ENCODE data around the gene PLK5.
"Not testable (repeated sequence)": the region's sequence is repeated elsewhere in the genome, so short reads cannot be mapped to it uniquely, and the experiment has no call there.

The PLK5 gene, protein sequence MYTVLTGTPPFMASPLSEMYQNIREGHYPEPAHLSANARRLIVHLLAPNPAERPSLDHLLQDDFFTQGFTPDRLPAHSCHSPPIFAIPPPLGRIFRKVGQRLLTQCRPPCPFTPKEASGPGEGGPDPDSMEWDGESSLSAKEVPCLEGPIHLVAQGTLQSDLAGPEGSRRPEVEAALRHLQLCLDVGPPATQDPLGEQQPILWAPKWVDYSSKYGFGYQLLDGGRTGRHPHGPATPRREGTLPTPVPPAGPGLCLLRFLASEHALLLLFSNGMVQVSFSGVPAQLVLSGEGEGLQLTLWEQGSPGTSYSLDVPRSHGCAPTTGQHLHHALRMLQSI

DNA sequence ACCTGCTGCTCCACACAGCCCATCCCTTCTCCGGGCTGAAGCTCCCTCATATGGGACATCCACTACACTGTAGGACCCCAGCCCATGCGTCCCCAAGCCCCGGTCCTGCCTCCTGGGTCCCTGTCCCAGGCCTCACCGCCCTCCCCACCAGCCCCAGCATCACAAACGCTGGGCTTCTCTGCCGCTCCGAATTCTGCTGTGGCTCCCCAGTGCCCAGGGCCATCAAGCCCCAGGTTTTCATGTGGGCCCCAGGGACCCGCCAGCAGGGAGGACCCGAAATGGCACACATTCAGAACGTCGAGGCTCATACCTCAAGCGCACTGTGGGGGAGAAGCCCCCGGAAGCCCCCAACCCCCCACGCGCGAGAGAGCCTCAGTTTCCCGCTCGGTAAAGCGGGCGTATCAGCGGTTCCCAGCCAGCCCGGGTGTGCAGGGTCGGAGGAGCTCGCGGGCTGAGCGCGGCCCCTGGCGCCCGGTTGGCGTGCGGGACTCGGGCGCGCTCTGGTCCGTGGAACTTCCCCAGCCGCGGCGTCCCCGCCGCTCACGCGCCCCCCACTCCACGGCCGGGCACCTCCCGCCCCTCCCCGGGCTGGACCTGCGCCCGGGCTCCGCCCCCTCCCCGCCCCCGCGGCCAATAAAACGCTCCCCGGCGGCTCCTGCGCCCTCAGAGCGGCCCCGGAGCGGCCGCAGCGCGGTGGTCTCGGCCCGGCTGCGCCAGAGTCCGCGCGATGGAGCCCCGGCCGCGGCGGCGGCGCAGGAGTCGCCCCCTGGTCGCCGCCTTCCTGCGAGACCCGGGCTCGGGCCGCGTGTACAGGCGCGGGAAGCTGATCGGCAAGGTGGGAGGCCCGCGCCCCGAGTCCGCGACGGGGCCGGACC lies at the start of gene PLK5:
TSS of gene PLK5 (plus strand) at position 666 of the 875 bp plus-strand sequence. CDS start 2,920 bp downstream, outside the sequence.
- DNase-seq = no peak

DNA sequence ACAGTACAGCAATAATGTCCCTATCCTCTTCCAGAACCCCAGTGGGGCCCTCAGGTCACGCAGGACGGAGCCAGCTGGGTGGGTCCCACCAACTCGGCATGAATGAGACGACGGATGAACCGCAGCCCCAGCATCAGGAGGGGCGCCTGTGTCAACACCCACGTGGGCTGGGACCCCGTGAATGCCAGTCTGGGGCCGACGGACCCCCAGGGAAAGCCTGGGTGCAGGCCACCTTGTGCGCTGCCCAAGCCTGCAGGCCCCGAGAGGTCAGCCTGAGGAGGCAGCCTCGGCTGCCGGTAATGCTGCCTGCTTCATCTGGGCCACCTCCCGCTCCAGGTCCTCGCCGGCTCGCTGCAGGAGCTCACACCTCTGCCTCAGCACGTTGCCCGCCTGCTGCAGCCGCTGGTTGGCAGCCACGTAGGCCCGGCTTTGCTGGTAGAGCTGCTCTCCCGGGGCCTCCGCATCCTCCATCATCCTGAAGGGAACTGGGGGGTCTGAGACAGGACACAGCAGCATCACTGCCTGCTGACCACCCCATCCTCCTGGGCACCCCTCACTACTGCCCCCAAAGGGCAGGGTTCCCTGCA lies 49.0 kb upstream of the PLK5 start:
- DNase-seq = no peak

DNA sequence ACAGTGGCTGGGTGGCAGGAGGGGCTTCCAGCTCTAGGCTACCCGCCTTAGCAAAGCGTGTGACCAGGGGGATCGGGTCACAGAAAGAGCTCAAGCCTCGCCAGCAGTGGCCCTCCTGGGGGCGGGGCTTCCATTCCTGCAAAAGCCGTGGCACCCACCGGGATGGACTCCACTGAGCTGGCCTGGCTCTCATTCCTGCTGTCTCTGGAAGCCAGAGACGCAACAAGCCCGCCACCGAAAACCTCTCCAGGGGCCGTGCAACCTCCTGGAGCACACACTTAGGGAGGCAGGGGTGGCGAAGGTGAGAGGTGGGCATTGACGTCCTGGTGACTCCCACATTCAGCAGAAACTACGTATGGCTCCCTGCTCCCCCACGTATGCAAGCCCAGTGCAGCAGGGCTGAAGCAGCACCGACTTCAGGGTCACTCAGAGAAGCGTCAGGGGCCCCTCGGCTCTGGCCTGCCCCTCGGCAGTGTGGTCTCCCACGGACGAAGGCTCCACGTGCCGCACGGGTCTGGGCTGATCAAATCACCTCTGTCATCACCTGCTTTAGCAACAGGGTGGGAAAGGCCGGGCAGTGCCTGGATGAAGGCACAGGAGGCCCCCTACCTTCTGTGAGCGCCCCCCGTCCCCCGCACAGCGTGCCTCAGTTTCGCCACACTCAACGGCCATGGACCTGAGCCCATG lies 48.0 kb upstream of the PLK5 start:
- no peak for DNase-seq

DNA sequence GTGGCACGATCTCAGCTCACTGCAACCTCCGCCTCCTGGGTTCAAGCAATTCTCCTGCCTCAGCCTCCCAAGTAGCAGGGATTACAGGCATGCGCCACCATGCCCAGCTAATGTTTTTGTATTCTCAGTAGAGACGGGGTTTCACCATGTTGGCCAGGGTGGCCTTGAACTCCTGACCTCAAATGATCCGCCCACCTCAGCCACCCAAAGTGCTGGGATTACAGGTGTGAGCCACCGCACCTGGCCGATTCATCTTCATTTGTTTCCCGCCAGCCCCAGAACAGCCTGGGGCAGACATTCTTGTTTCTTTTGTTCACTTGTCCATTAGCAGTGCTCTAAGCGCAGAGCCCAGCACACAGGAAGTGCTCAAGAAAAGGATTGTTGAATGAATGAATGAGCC lies 46.8 kb upstream of the PLK5 start:
- DNase-seq = not testable (repeated sequence)

DNA sequence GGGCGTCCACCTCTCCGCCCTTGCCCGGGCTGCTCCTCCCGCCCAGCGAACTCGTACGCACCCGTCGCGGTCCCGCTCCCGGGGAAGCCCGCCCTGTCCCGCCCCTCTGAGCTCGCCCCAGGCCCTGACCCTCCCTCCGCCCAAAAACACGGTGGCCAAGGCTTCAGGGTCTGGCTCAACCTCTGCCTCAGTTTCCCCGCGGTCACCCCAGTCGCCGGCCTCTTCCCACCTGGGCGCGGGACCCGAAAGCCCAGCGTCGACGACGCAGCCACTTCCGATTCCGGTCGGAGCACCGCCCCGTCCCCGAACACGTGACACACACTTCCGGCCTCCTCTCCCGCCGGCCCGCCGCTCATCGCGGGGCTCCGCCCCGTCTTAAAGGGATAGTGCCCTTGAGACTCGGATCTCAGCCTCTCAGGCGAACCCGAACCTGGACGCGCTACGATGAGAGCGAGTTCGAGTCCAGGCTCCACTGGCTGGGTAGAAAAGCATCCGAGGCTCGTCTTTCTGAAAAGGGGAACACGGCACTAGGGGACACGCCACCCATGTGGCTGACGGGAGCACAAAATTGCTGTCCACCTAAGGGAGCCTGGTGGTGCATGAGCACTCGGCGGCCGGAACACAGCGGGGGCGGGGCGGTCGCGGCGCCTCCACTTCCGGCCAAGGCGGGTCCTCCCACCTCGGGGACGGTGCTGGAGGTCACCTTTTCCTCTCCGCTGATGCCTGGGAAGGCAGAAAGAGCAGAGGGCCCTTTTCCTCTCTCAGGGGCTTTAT lies 44.8 kb upstream of the PLK5 start, which contains the start of gene C19orf25:
TSS of gene C19orf25 (minus strand) at position 282 of the 774 bp plus-strand sequence. CDS start 312 bp downstream, outside the sequence.
- DNase-seq = peak; percentile 97

DNA sequence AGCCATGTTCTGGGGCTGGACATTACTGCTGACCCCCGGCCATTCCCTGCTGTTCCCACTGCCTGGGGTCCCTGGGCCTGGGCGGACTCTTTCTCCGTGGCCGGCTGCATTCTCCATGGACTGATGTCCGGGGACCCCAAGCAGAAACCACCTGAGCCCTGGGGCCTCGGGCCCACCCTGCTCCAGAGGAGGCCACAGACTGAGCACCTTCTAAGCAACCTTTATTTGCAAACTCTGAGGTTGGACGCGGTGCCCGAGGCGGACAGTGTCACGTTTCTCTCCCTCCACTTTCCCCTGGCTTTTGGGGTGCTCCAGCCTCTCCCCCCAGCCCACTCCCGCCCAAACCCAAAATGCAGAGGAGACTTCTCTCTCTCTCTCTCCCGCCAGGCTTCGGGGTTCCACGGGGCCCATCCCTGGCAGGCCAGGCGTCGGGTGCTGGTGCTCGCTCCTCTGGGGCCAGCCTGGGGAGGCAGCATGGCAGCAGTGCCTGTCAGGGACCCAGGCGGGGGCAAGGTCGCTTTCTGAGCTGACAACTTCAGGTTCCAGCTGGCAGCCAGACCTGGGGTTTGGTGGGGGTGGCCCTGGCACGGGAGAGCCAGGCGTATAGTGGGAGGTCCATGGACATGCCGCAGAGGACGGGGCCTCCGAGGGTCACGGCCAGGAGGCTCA lies 42.5 kb upstream of the PLK5 start:
- DNase-seq = no peak

DNA sequence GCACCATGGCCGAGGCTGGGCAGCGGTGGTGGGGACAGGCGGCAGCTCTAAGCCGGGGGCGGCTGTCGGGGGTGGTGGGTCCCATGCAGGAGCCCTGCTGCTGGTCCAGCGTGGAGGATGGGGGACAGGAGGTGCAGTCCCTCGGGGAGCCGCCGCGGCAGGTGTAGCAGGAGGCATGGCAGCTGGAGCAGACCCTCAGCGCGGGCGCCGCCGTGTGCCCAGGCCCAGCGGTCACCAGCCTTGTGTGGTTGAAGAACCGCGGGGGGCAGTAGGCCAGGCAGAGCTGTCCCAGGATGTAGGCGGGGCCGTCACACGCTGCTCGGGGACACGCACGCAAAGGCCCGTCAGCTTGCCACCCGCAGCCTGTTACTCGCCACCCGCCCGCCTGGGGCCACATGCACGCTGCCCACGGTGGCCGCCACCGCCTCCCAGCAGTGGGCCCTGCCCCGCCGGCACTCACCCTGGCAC lies 42.0 kb upstream of the PLK5 start:
- no peak for DNase-seq

DNA sequence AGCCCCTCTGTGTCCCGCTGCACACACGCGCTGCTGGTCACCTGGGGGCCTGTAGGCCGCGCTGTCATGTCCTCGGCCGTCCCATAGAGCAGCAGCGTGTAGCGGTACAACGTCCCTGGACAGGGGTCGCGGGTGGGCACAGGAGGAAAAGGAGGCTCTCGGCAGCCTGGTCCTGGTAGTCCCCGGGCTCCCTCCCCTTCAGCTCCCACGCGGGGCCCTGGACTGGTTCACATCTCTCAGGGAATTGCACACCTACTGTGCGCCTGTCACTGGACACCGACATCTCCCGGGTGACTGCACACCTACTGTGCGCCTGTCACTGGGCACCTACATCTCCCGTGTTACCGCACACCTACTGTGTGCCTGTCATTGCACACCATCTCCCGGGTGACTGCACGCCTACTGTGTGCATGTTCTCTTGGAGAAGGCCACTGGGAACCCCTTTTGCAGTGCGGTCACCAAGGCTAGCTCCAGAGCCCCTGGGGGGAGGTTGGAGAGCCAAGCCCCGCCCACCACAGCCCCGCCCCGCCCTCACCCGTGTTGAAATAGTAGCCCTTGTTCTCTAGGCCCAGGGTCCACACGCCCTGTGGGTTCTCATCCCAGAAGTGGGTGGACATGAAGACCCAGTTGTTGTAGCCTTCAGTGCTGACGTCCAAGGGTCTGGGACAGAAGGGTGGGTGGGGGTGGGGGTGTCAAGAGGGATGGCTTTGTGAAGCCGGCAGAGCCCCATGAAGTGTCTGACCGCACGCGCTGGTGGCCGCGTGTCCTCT lies 41.3 kb upstream of the PLK5 start:
- DNase-seq = no peak

DNA sequence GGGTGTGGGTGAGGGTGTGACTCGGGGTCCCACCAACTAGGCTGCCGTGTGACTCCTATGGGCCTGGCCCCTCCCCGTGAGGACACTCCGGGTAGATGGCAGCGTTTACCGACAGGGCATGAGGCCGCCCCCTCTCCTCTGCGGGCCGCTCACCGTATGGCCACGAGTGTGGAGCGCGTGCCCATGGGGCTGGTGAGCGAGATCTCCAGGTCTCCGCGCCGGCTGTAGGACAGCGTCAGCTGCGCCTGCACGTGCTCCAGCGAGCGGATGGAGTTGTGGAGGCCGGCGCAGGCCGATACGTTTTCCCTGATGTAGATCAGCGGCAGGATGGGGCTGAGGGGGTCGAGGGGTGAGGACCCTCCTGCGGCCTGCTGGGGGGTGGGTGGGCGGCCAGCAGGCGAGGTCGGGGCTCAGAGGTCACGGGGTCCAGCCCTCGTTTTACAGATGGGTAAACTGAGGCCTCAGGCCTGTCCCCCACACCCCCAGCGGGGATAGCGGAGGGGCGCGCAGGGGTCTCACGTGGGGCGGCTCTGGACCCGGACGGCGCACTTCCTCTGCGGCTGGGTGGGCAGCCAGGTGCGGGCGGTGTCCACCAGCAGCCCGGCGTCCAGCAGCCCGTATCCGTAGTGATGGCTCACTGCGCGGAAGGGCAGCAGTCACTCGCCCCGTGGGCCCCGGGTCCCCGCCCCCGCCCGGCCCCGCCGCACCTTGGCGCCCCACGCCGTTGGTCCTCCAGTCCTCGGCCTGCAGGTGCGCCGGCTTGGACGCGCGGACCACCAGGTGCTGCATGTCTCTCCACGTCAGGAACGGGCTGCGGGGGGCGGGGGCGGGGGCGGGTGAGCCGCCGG lies 40.5 kb upstream of the PLK5 start:
- DNase-seq = no peak

DNA sequence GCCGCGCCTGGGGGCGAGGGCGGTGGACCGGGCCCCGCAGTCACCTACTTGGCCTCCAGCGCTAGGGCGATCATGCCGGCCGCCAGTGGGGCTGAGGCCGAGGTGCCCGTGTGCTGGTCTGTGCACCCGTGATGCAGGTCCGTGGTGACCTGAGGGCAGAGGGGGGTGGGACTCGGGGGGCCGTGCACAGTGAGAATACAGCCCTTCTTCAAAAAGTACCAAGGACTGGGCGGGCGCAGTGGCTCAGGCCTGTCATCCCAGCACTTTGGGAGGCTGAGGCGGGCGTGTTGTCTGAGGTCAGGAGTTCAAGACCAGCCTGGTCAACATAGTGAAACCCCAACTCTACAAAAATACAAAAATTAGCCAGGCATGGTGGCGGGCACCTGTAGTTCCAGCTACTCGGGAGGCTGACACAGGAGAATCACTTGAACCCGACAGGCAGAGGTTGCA lies 39.9 kb upstream of the PLK5 start:
- no peak for DNase-seq

DNA sequence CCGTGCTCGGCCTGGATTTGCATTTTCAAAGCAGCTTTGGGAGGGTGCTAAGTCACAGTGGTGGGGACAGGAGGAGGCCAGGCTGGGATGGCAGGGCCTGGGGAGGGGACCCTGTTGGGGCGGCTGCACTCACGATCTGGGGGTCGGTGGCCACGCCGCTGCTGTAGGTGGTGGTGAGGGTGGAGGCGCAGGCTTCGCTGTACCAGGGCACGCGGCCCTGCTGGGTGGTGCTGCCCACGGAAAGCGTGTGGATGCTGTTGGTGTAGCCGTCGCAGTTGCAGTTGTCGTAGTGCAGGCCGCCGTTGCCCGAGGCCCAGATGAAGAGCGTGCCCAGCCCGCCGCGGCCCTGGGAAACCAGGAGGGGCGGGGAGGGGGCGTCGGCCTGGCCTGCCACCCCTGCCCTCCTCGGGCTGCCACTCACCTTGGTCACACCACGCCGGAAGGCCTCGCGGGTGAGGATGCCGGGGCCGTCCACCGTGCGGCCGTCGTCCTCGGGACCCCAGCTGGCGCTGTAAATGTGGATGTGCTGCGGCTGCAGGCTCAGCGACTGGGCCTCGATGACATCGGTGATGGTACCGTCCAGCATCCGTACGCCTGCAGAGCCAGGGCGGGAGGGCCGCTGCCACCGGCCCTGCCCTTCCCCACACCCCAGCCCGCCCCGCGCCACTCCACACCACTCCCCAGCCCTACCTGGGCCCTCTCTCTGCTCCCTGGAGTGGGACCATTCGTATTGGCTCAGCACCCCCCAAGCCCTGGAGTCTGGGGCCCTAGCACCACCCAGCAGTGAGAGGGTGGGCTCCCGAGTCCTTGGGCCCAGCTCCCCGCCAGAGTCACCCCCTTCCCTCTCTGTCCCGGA lies 36.9 kb upstream of the PLK5 start:
- DNase-seq = no peak

DNA sequence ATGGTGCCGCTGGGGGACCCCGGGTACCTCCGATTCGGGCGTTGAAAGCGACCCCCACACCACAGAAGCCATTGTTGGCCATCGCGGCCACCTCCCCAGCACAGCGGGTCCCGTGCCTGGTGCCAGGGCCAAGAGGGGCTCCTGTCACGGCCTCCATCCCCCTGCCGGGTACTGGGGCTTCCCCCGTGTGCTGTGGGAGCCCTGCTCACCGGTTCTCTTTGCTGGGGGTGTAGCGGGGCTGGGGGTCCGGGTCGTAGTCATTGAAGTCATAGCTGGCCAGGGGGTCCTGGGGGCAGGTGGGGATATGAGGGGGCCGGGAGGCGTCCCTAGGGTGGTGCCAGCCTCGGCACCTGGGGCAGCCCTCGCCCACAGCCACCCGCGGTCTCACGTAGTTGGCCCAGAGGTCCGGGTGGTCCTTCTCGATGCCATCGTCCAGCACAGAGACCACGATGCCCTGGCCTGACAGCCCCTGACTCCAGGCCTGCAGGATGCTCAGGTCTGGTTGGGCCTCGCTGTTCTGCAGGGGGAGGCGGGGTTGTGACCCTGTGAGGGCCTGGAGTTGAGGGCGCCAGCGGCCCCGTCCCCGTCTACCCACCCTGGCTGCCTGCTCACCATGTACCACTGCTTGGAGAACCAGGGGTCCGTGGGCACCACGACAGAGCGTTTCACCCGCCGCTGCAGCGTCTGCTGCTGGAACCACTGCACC lies 36.1 kb upstream of the PLK5 start:
- no peak for DNase-seq

DNA sequence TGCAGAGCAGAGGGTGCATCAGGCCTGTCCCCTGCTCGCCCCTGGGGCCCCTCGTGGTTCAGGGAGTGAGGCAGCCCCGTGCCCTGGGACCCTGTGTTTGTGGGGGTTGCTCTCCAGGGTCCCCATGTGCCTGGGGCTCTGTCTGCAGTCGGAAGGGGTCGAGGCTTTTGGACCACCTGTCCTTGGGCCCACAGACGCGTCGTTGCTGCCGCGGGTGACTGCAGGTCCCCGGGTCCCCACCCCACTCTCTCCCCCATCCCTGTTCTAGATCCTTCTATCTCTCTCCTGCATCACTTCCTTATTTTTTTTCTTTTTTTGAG lies 35.6 kb upstream of the PLK5 start:
- DNase-seq = no peak

DNA sequence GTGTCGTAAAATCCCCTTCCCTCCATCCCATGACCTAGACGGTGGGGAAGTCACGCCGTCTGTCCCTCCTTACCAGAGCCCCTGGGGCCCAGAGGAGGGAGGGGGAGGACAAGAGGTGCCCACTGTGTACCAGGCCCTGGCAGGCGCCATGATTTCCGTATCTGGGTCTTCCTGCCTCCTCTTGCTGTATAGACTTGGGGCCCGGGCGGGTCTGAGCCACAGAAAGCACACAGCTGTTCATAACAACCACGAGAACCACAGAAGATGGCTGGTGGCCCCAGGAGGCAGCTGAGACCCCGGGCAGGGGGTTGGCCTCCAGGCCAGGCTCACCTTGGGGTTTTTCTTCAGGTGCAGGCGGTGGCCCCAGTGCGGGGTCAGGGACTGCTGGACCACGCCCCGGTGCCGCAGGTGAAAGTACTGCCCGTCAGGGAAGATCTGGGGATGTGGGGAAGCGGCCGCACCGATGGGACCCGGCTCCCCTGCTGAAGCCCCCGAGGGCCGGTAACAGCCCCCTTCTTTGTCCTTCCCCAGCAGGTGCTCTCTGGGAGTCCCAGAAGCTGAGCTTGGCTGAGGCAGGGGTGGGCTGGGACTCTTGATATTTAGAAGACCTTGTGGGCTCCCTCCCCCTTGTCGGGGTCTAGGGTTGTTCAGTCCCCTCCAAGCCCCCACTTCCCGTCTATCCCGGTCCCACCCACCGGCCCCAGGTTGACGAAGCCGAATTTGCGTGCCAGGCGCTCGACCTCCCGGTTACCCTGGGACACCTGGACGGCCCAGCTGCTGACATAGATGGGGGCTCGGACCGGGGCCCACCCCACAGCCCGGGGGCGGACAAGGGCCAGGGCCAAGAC lies 34.2 kb upstream of the PLK5 start:
- peak; percentile 50 for DNase-seq

DNA sequence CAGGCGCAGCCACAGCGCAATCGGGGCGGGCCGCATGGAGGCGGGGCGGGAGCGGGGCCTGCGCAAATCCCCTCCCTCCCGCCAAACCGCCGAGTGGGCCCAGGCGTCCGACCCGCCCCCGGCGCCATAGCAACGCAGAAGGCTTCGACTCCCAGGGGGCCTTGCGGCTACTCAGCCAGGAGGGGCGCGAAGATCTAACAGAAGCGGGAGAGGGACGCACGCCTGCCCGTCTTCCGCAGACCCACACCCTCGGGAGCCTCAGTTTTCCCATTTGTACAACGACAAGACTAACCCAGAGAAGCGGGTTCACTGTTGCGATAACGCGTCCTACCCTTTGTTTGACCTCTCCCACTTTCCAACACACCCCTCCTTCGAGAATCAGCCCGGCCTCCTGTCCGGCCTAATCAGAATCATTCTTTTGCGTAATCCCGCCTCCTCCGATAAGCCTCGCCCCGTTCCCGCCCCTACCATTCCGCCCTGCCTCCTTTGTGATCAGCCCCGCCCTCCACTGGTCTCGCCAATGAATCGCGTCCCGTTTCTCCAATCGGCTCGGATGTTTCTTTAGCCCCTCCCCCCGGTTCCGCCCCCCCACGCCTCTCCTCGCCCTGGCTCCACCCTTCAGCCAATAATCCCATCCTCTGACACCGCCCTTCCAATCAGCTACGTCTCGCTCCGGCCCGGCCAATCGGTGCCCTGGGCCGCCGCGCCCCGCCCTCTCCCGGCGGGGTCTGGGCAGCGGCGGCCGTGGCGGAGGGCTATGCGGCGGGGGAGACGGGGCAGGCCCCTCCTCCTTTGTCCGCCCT lies 33.4 kb upstream of the PLK5 start, which contains the start of gene PCSK4:
TSS of gene PCSK4 (minus strand) at position 40 of the 803 bp plus-strand sequence. CDS start at position 36, 4 bp downstream.
- peak; percentile 100 for DNase-seq
